ENCODE measurements around the gene CX3CR1. TPM values are rescaled to one million over a fixed set of nuclear protein-coding genes. Genes with fewer than 3 reads are reported as not detected.

CX3CR1 gene
- total and polyA plus RNA-seq, 9 of the 15 experiments (the other 6 are each of a cell fraction or from before 2014, with no cell fraction given), result 0.03 to 0.21 TPM; not detected in 7

DNA sequence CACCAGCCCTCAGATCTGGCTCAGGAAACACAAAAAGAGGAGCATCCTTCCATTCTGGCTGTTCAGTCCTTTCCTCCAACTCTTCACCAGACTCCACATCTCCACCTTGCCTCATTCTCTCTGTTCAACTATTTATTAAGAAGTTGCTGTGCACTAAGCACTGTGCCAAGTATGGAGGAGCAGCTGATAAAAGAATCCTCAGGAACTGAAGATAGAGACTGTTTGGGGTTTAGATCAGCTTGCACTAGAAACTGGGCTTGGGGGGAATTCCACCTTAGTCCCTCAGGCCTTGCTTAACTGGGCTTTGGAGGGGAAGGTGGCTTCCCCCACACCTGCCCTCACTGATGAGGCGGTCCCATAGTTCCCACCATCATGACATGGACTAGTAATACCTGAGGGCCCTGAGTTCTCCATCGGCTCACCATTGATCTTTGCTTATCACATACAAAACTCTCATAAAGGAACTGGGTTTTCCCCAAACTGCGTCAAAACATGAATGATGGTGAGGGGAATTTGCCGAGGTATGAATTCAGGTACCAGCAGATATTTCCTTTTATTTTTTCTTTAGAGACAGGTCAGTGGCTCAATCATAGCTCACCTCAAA is 48.0 kb upstream of the CX3CR1 start:
- WGBS (ENCODE audit: insufficient coverage, low coverage, missing lambda C conversion rate), result 9% methylated on average over 4 of the region's 4 CpGs
- no peaks in the 10 kb centered on the region for H3K36me3 ChIP-seq (ENCODE audit: control insufficient read depth, insufficient read depth, low read length)
- no peak overlapping the region for H2AFZ ChIP-seq (ENCODE audit: low read depth, low read length)
- peaks cover 5% of the 10 kb centered on the region in 2 experiments; a peak in 2 of 5 replicates for H3K27me3 ChIP-seq (ENCODE audit: control insufficient read depth in 2 of 2, insufficient read depth in 2 of 2, low read length in 2 of 2)
- intact Hi-C loops (cut with micrococcal nuclease), result no loop called here
- TF ChIP-seq, protein P1, sequence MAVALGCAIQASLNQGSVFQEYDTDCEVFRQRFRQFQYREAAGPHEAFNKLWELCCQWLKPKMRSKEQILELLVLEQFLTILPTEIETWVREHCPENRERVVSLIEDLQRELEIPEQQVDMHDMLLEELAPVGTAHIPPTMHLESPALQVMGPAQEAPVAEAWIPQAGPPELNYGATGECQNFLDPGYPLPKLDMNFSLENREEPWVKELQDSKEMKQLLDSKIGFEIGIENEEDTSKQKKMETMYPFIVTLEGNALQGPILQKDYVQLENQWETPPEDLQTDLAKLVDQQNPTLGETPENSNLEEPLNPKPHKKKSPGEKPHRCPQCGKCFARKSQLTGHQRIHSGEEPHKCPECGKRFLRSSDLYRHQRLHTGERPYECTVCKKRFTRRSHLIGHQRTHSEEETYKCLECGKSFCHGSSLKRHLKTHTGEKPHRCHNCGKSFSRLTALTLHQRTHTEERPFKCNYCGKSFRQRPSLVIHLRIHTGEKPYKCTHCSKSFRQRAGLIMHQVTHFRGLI (CRISPR knock-in tag; IDR thresholded peaks at IDR 0.05), result no peak
- TF ChIP-seq SP2 (IDR thresholded peaks at IDR 0.05; ENCODE audit: extremely low read depth, low read depth, low read length, poor library complexity, severe bottlenecking) (no peak), MCM3 (IDR thresholded peaks at IDR 0.05) (no peak), ZBED1 (IDR thresholded peaks at IDR 0.05) (no peak), ZC3H11A (IDR thresholded peaks at IDR 0.05; ENCODE audit: low read depth, low read length) (no peak), MEF2A (IDR thresholded peaks at IDR 0.05; ENCODE audit: control insufficient read depth, low read depth, low read length) (no peak), HEY1 (CRISPR knock-in tag; IDR thresholded peaks at IDR 0.05; ENCODE audit: borderline replicate concordance) (no peak), WHSC1 (IDR thresholded peaks at IDR 0.05; ENCODE audit: low read length) (no peak)
- TF ChIP-seq, protein P2, sequence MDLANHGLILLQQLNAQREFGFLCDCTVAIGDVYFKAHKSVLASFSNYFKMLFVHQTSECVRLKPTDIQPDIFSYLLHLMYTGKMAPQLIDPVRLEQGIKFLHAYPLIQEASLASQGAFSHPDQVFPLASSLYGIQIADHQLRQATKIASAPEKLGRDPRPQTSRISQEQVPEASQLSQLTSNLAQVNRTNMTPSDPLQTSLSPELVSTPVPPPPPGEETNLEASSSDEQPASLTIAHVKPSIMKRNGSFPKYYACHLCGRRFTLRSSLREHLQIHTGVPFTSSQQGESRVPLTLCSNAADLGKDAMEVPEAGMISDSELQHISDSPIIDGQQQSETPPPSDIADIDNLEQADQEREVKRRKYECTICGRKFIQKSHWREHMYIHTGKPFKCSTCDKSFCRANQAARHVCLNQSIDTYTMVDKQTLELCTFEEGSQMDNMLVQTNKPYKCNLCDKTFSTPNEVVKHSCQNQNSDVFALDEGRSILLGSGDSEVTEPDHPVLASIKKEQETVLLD (IDR thresholded peaks at IDR 0.05), result no peak
- TF ChIP-seq, protein P3, sequence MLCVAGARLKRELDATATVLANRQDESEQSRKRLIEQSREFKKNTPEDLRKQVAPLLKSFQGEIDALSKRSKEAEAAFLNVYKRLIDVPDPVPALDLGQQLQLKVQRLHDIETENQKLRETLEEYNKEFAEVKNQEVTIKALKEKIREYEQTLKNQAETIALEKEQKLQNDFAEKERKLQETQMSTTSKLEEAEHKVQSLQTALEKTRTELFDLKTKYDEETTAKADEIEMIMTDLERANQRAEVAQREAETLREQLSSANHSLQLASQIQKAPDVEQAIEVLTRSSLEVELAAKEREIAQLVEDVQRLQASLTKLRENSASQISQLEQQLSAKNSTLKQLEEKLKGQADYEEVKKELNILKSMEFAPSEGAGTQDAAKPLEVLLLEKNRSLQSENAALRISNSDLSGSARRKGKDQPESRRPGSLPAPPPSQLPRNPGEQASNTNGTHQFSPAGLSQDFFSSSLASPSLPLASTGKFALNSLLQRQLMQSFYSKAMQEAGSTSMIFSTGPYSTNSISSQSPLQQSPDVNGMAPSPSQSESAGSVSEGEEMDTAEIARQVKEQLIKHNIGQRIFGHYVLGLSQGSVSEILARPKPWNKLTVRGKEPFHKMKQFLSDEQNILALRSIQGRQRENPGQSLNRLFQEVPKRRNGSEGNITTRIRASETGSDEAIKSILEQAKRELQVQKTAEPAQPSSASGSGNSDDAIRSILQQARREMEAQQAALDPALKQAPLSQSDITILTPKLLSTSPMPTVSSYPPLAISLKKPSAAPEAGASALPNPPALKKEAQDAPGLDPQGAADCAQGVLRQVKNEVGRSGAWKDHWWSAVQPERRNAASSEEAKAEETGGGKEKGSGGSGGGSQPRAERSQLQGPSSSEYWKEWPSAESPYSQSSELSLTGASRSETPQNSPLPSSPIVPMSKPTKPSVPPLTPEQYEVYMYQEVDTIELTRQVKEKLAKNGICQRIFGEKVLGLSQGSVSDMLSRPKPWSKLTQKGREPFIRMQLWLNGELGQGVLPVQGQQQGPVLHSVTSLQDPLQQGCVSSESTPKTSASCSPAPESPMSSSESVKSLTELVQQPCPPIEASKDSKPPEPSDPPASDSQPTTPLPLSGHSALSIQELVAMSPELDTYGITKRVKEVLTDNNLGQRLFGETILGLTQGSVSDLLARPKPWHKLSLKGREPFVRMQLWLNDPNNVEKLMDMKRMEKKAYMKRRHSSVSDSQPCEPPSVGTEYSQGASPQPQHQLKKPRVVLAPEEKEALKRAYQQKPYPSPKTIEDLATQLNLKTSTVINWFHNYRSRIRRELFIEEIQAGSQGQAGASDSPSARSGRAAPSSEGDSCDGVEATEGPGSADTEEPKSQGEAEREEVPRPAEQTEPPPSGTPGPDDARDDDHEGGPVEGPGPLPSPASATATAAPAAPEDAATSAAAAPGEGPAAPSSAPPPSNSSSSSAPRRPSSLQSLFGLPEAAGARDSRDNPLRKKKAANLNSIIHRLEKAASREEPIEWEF (CRISPR knock-in tag; IDR thresholded peaks at IDR 0.05), result no peak
- no peak overlapping the region for H3K27ac ChIP-seq (ENCODE audit: extremely low read depth, low read depth, low read length)
- no peak for DNase-seq (ENCODE audit: extremely low read depth in 1 of 4, low spot score in 3 of 4)
- H3K79me2 ChIP-seq (ENCODE audit: control insufficient read depth, insufficient read depth, low read length), result no peaks in the 10 kb centered on the region
- ChIA-PET CTCF (ENCODE audit: low intra/inter-chr PET ratio) (no interaction called here), POLR2A (no interaction called here)
- no peak overlapping the region for H3K4me2 ChIP-seq (ENCODE audit: insufficient read depth, low read length)
- H4K20me1 ChIP-seq (replicated peaks; ENCODE audit: control insufficient read depth, insufficient read depth, low read length), result no peaks in the 10 kb centered on the region
- no peak overlapping the region for H3K9ac ChIP-seq (ENCODE audit: insufficient read depth in 1 of 2, low read depth in 2 of 2, low read length in 2 of 2)
- peaks cover 0 to 14% of the 10 kb centered on the region in 2 experiments; a peak in 3 of 5 replicates for H3K4me1 ChIP-seq (replicated peaks in 1 of 2; ENCODE audit: control insufficient read depth in 2 of 2, insufficient read depth in 2 of 2, low read length in 2 of 2)
- in situ Hi-C loops (cut with MboI), result no loop called here
- H3K9me3 ChIP-seq (replicated peaks; ENCODE audit: control insufficient read depth, insufficient read depth, low read depth, low read length), result no peaks in the 10 kb centered on the region
- no TSS peak for BruUV-seq (replicated peaks)
- no peak for ATAC-seq
- FAIRE-seq, result no peak
- H3K9me1 ChIP-seq (ENCODE audit: control insufficient read depth, insufficient read depth, low read length), result no peaks in the 10 kb centered on the region
- no peak overlapping the region for H3K4me3 ChIP-seq
